Measurements from ENCODE around the gene DNAJC10. TPM values are rescaled to one million over a fixed set of nuclear protein-coding genes. Genes with fewer than 3 reads are reported as not detected.

The DNAJC10 gene
- total and polyA plus RNA-seq, 2 donors, result 25.2 to 117 TPM

DNA sequence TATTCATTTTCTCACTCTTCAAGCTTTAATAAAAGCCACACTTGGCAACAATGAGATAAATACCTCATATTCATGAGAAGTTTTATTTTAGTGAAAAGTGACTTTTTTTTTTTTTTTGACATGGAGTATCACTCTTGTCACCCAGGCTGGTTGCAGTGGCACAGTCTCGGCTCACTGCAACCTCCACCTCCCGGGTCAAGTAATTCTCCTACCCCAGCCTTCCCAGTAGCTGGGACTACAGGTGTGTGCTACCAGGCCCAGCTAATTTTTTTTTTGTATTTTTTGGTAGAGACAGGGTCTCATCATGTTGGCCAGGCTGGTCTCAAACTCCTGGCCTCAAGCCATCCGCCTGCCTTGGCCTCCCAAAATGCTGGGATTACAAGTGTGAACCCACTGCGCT is 103.4 kb downstream of the DNAJC10 start:
- Histone ChIP-seq H3K4me1 (ENCODE audit: insufficient read depth) (no peaks in the 10 kb centered on the region), H3K27ac (ENCODE audit: low read depth) (no peak overlapping the region), H3K36me3 (ENCODE audit: insufficient read depth) (no peaks in the 10 kb centered on the region), H3K4me3 (ENCODE audit: low read depth, low read length) (no peak overlapping the region)
- 95% methylated on average over 4 of the region's 4 CpGs for WGBS
- DNase-seq (ENCODE audit: extremely low spot score), result no peak

DNA sequence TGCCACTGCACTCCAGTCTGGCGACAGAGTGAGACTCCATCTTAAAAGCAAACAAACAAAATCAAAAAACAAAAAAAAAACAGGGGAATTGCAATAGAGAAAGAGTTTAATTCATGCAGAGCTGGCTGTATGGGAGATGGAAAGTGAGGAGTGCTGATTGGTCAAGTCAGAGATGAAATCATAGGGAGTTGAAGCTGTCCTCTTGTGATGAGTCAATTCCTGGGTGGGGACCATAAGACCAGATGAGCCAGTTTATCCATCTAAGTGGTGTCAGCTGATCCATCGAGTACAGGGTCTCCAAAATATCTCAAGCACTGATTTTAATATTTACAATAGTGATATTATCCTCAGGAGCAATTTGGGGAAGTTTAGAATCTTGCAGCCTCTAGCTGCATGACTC is 105.1 kb downstream of the DNAJC10 start:
- WGBS, result 73% methylated on average over 2 of the region's 2 CpGs
- H3K4me1 ChIP-seq (ENCODE audit: insufficient read depth), result peaks cover 2% of the 10 kb centered on the region
- no peak for DNase-seq (ENCODE audit: extremely low spot score)

DNA sequence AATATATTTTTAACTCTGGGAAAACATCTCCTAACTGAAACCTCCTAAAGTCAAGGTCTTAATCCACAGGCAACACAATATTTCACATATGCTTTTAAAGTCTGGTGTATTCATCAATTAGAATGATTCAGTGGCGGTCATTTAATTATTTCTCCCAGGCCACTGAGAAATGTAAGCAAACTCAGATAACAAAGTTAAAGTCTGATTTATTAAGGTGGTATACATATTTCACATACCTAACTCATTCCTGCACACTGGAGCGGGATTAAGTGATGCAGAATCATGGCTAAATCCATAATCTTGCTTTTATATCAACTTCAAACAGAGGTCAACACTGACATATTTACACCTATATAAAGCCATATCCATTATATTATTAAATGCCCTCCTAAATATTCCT is 106.7 kb downstream of the DNAJC10 start:
- no peak overlapping the region for H3K27ac ChIP-seq (ENCODE audit: low read depth)
- WGBS, result 84% methylated on average over 2 of the region's 2 CpGs
- H3K36me3 ChIP-seq (ENCODE audit: insufficient read depth), result no peaks in the 10 kb centered on the region
- H3K4me3 ChIP-seq (ENCODE audit: low read depth, low read length), result no peak overlapping the region
- DNase-seq (ENCODE audit: extremely low spot score), result no peak
- peaks cover 2% of the 10 kb centered on the region for H3K4me1 ChIP-seq (ENCODE audit: insufficient read depth)

More for the DNA sequence above, 105.1 kb downstream of the DNAJC10 start:
- Histone ChIP-seq H3K4me3 (ENCODE audit: low read depth, low read length) (no peak overlapping the region), H3K27ac (ENCODE audit: low read depth) (no peak overlapping the region), H3K36me3 (ENCODE audit: insufficient read depth) (no peaks in the 10 kb centered on the region)

DNA sequence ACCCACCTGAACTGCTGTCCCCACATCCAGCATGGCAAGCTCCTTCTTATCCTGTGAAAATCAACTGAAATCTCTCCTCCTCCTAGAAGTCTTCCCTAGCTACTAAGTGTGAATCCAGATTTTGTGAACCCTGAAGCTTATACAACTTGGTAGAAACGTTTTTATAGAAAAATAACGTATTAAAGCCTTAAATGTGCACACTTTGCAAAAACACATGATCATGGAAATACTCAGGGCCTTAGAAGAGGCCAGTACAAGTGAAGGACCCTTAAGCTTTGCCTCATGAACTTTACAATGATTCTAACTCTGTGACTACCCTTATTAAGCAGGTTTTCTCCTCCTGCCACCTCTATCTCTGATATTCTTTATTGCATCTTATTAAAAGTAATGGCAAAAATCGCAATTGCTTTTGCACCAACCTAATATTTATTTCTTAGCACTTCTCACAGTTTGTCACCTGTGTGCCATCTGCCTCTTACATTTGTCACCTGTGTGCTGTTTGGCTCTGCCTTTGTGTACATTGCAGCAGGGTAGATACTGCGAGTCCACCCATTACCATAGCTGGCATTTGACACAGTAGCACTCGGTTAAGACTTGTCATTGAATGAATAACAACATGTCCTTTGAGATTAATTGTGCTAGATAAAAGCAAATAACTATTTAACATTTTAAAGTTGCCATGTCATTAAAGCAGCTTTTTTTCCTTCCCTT is 108.2 kb downstream of the DNAJC10 start:
- DNase-seq (ENCODE audit: extremely low spot score), result no peak
- Histone ChIP-seq H3K36me3 (ENCODE audit: insufficient read depth) (no peaks in the 10 kb centered on the region), H3K4me1 (ENCODE audit: insufficient read depth) (peaks cover 2% of the 10 kb centered on the region), H3K27ac (ENCODE audit: low read depth) (no peak overlapping the region), H3K4me3 (ENCODE audit: low read depth, low read length) (no peak overlapping the region)
- WGBS, result 74% methylated on average over 5 of the region's 5 CpGs

DNA sequence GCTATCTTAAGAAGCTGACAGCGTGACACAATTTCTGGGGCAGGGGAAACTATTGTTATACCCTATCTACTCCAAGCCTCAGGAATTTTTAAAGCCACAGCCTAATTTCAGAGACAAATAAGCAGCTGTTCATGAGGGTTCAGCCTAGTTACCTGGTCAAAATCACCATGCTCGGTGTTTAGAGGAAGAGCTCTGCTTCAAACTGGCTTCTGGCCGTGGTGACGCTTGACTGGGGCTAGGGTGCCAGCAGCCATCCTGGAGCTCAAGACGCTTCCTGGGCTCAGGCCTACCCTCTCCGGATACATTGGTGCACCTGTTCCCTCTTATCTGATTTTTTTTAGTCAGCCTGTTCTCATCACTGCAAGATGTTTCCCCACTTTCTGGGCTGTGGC is 108.7 kb downstream of the DNAJC10 start:
- no peaks in the 10 kb centered on the region for H3K36me3 ChIP-seq (ENCODE audit: insufficient read depth)
- no peak overlapping the region for H3K27ac ChIP-seq (ENCODE audit: low read depth)
- no peak for DNase-seq (ENCODE audit: extremely low spot score)
- H3K4me3 ChIP-seq (ENCODE audit: low read depth, low read length), result no peak overlapping the region
- peaks cover 2% of the 10 kb centered on the region for H3K4me1 ChIP-seq (ENCODE audit: insufficient read depth)
- WGBS, result 72% methylated on average over 6 of the region's 6 CpGs

DNA sequence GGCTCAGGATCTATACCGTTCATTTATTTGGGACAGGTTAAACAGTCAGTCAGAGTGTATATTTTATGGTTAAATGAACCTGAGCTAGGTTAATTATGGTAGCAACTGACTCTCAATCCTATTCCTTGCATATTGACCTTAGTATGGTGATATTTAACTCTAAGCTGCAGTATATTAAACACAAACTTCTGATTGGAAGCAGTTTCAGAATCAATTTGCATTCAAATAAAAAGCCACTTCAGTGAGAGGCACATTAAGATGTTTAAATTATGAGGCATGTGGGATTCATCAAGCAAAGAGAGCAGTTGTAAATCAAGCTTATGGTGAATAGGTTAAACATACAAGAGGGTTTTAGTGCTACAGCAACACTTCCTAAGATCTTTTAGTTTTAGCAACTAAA is 110.0 kb downstream of the DNAJC10 start:
- no peak for DNase-seq (ENCODE audit: extremely low spot score)
- peaks cover 2% of the 10 kb centered on the region for H3K4me1 ChIP-seq (ENCODE audit: insufficient read depth)
- H3K36me3 ChIP-seq (ENCODE audit: insufficient read depth), result no peaks in the 10 kb centered on the region
- no peak overlapping the region for H3K4me3 ChIP-seq (ENCODE audit: low read depth, low read length)
- H3K27ac ChIP-seq (ENCODE audit: low read depth), result no peak overlapping the region
- WGBS, result 30% methylated on average over 1 of the region's 1 CpG

DNA sequence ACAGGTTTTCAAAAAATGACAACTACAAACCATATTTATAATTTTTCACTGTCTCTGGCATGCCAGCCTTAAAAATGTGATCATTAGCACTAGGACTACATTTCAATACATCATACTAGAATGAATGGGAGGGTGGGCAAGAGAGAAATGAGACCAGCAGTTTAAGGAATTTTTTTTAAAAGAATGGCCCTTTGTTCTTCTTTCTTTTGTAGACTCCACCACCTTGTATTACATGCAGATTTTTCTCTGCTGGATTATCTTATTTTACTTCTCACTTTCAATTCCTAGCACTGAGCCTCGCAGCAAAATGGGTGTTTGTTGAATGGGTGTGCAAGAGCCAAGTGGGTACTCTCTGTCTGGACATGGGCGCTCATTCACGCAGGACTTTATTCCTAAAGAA is 110.4 kb downstream of the DNAJC10 start:
- H3K27ac ChIP-seq (ENCODE audit: low read depth), result no peak overlapping the region
- no peak overlapping the region for H3K4me3 ChIP-seq (ENCODE audit: low read depth, low read length)
- no peaks in the 10 kb centered on the region for H3K36me3 ChIP-seq (ENCODE audit: insufficient read depth)
- 82% methylated on average over 3 of the region's 3 CpGs for WGBS
- H3K4me1 ChIP-seq (ENCODE audit: insufficient read depth), result peaks cover 2% of the 10 kb centered on the region
- DNase-seq (ENCODE audit: extremely low spot score), result no peak

DNA sequence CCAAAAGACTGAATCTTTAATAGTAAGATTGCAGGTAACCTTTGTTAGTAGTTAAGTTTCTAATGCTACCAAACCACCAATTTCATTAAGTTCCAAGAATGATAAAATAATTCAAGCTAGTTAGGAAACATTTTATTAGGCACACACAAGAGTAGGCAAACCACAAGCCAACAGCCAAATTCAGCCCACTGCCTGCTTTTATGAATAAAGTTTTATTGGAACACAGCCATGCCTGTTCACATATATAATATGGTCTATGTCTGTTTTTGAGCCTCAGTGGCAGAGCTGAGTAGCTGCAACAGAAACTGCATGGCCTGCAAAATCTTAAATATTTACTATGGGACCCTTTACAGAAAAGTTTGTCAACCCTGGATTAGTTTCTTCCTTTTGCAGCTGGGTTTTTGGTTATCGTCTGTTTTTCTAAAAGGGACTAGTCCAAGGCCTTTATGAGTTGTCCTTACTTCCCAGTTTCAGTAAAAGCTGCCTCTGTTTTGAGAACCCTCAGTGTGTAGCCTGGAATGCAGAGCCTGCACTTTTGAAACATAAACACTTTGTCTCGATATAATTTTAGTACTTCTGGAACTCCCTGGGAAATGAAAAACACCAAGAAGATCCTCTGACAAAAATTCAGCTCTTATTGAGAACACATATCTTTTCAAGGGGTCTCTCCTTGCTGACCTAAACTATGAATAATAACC is 111.3 kb downstream of the DNAJC10 start:
- H3K27ac ChIP-seq (ENCODE audit: low read depth), result no peak overlapping the region
- WGBS, result 28% methylated on average over 2 of the region's 2 CpGs

DNA sequence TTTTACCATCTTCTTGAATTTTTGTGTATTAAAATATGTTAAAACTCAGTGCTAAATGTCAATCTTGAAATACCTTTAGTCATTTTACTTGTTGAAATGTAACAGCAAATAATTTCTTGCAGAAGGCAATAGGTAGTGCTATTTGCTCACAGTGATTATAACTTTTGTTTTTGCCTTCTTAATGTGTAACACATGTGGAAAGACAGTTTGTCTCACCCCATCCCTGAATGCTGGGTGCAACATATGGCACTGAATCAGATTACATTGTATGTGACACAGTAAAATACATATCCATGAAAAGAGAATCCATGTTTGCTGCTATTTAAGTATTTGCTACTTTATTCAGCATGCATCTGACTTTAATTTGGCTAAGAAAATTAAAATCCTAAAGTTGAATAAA is 115.0 kb downstream of the DNAJC10 start:
- H3K27ac ChIP-seq (ENCODE audit: low read depth), result no peak overlapping the region
- no peak overlapping the region for H3K4me3 ChIP-seq (ENCODE audit: low read depth, low read length)
- DNase-seq (ENCODE audit: extremely low spot score), result no peak
- H3K36me3 ChIP-seq (ENCODE audit: insufficient read depth), result no peaks in the 10 kb centered on the region
- H3K4me1 ChIP-seq (ENCODE audit: insufficient read depth), result no peaks in the 10 kb centered on the region

More for the DNA sequence above, 111.3 kb downstream of the DNAJC10 start:
- Histone ChIP-seq H3K4me1 (ENCODE audit: insufficient read depth) (peaks cover 2% of the 10 kb centered on the region), H3K4me3 (ENCODE audit: low read depth, low read length) (no peak overlapping the region), H3K36me3 (ENCODE audit: insufficient read depth) (no peaks in the 10 kb centered on the region)
- no peak for DNase-seq (ENCODE audit: extremely low spot score)

DNA sequence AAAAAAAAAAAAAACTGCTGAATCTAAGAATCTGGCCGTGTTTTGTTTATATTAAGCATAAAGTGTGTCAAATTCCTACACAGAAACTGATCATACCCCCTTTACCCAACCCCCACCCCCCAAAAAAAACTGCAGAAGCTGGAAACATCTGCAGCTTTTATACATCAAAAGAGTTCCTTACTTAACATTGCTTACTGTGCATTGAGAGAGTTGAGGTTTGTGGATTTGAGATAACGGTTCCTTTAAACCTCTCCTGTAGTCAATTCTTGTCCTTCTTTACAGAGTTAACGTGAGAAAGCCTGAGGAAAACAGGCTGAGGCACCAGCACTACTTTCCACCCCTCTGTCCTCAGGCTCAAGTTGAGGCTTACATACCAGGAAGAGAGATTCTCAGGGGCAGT is 115.9 kb downstream of the DNAJC10 start:
- 42% methylated on average over 3 of the region's 3 CpGs for WGBS
- H3K4me3 ChIP-seq (ENCODE audit: low read depth, low read length), result no peak overlapping the region
- H3K4me1 ChIP-seq (ENCODE audit: insufficient read depth), result no peaks in the 10 kb centered on the region
- DNase-seq (ENCODE audit: extremely low spot score), result no peak
- H3K36me3 ChIP-seq (ENCODE audit: insufficient read depth), result no peaks in the 10 kb centered on the region
- H3K27ac ChIP-seq (ENCODE audit: low read depth), result no peak overlapping the region

DNA sequence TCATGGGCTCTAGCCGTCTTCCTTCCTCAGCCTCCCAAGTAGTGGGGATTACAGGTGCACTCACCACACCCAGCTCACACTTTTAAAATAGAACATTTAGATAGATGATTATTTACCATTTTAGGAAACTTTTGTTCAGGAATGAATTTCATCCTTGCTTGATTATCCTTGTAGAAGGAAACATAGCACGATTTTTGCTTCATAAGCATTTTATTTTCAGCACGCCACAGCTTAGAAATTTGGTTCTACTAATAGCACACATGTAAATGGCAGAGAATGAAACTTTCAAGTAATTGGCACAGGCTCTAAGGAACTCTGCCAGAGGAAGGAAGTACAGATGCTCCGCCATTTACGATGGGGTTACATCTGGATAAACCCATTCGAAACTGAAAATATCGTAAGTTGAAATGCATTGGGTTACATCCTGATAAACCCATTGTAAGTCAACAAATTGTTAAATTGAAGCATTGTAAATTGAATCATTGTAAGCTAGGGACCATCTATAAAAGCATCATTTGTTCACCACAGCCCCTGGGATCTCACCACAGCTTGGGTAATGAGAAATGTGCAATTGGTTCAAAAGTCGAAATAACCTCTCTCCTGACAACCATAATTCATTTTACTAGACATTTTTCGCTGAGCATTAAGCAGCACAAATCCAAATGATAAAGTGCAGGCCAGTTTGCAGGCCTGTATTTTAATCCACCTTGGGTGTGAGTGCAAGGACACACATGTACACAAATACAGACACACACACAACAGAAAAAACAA is 117.2 kb downstream of the DNAJC10 start:
- 79% methylated on average over 9 of the region's 9 CpGs for WGBS
- Histone ChIP-seq H3K36me3 (ENCODE audit: insufficient read depth) (no peaks in the 10 kb centered on the region), H3K27ac (ENCODE audit: low read depth) (no peak overlapping the region)

DNA sequence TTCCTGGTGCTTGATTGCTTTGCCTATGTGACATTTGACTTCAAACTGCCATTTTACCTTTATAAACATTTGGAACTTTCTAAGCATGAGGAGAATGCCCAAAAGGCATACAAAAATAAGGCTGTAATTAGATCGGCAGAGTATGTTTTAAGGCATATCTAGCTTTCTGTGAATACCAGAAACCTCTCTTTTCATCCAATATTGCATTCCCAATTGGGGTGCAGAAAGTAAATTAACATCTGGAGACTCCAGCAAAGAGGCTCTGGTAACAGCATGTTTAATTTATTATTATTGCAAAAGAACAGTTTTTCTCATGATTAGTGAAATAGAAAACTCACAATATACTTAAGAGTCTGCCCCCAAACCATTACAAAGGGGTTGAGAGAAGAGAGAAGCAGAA is 118.2 kb downstream of the DNAJC10 start:
- DNase-seq (ENCODE audit: extremely low spot score), result no peak
- H3K4me3 ChIP-seq (ENCODE audit: low read depth, low read length), result no peak overlapping the region
- H3K4me1 ChIP-seq (ENCODE audit: insufficient read depth), result no peaks in the 10 kb centered on the region
- H3K27ac ChIP-seq (ENCODE audit: low read depth), result no peak overlapping the region
- H3K36me3 ChIP-seq (ENCODE audit: insufficient read depth), result no peaks in the 10 kb centered on the region
- WGBS, result 58% methylated on average over 1 of the region's 1 CpG

More for the DNA sequence above, 117.2 kb downstream of the DNAJC10 start:
- Histone ChIP-seq H3K4me1 (ENCODE audit: insufficient read depth) (no peaks in the 10 kb centered on the region), H3K4me3 (ENCODE audit: low read depth, low read length) (no peak overlapping the region)
- no peak for DNase-seq (ENCODE audit: extremely low spot score)

DNA sequence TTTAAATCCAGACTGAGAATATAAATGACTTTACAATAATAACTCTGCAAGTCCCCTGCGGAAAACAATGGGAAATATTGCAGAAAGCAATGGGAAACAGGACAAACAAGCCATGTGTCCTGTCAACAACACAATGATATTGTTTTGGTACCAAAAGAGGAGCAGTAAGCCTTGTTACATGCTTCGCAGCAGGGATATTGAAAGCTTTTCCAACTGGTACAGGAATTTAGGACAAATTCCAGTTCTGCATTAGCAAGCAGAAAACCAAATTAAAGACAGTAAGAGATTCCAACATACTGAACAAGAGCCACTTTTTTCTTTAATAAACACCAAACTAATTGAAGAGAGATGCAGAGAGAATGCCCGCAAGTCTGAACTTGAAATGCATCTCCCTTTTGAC is 120.4 kb downstream of the DNAJC10 start:
- DNase-seq (ENCODE audit: extremely low spot score), result no peak
- Histone ChIP-seq H3K4me3 (ENCODE audit: low read depth, low read length) (no peak overlapping the region), H3K36me3 (ENCODE audit: insufficient read depth) (no peaks in the 10 kb centered on the region), H3K4me1 (ENCODE audit: insufficient read depth) (no peaks in the 10 kb centered on the region), H3K27ac (ENCODE audit: low read depth) (no peak overlapping the region)
- 88% methylated on average over 3 of the region's 3 CpGs for WGBS

Measured in urinary bladder (tissue), 4 donors.